GM19099 (cell line): ENCODE measurements around the gene UTP4.

Experiments
- POLR2A ChIP-seq: IDR thresholded peaks from 3 replicates; pipeline ENCODE4 v1.6.1; 2011; ENCODE audit warnings: low read depth; ENCODE audit not compliant: insufficient read length; ENCODE audit errors: extremely low read depth

UTP4 gene

GRCh38 chr16:69115837-69116236 is 16.6 kb upstream of the UTP4 start:
- TF ChIP-seq POLR2A: no peak

GRCh38 chr16:69116256-69116875 is 16.1 kb upstream of the UTP4 start:
- TF ChIP-seq POLR2A: no peak

- no peak for TF ChIP-seq POLR2A
Observed at GRCh38 chr16:69116906-69117305, 15.5 kb upstream of the UTP4 start.

GRCh38 chr16:69118468-69118867 is 14.0 kb upstream of the UTP4 start:
- TF ChIP-seq POLR2A: no peak

- TF ChIP-seq POLR2A: no peak
Observed at GRCh38 chr16:69118994-69119393, 13.5 kb upstream of the UTP4 start.

- no peak for TF ChIP-seq POLR2A
Observed at GRCh38 chr16:69119536-69119935, 12.9 kb upstream of the UTP4 start.

GRCh38 chr16:69120096-69120664 is 12.3 kb upstream of the UTP4 start:
- TF ChIP-seq POLR2A: no peak

GRCh38 chr16:69123910-69124309 is 8.5 kb upstream of the UTP4 start:
- TF ChIP-seq POLR2A: no peak

GRCh38 chr16:69126221-69126620 is 6.2 kb upstream of the UTP4 start:
- TF ChIP-seq POLR2A: no peak

GRCh38 chr16:69127966-69128510 is 4.4 kb upstream of the UTP4 start:
- TF ChIP-seq POLR2A: no peak

GRCh38 chr16:69130461-69130860 is 2.0 kb upstream of the UTP4 start:
- TF ChIP-seq POLR2A: no peak

GRCh38 chr16:69131167-69131838 is 1.1 kb upstream of the UTP4 start:
- no peak for TF ChIP-seq POLR2A

- TF ChIP-seq POLR2A: no peak
Observed at GRCh38 chr16:69131839-69132423, 518 bp upstream of the UTP4 start.

GRCh38 chr16:69133373-69133954 is 1.0 kb downstream of the UTP4 start:
- no peak for TF ChIP-seq POLR2A

GRCh38 chr16:69138608-69139007 is 6.2 kb downstream of the UTP4 start:
- no peak for TF ChIP-seq POLR2A
